CD14-positive monocyte (primary cell): ENCODE results near the gene RRM1. TPM values are rescaled to one million over a fixed set of nuclear protein-coding genes. Genes with fewer than 3 reads are reported as not detected.

Experiments
- DNase-seq, 3 donors: peaks; one replicate each; pipeline ENCODE4 v3.0.0-alpha.2; 2011 to 2022
- H2AFZ ChIP-seq: 2 replicates; pipeline ENCODE4 v1.6.0; 2012; ENCODE audit warnings: mild to moderate bottlenecking, low read depth, low read length, inconsistent platforms; ENCODE audit not compliant: insufficient read depth, poor library complexity, severe bottlenecking
- H3K27ac ChIP-seq, 2 donors: 1 replicate in 1 of 2; 2 replicates in 1 of 2; pipeline ENCODE4 v1.5.1; 2012 to 2013; ENCODE audit warnings: low read length in 2 of 2, control low read depth in 1 of 2, inconsistent platforms in 1 of 2, low read depth in 1 of 2, mild to moderate bottlenecking in 1 of 2
- H3K27me3 ChIP-seq, 2 donors: one replicate each; pipeline versions ENCODE4 v1.6.0 to v1.6.1; 2011 to 2013; ENCODE audit warnings: low read length in 2 of 2; ENCODE audit not compliant: control insufficient read depth in 2 of 2, insufficient read depth in 2 of 2
- H3K36me3 ChIP-seq, 2 donors: replicated peaks in 1 of 2; 1 replicate in 1 of 2; 2 replicates in 1 of 2; pipeline versions ENCODE4 v1.5.1 to v1.6.1; 2012 to 2013; ENCODE audit warnings: low read length in 2 of 2, control low read depth in 1 of 2, inconsistent platforms in 1 of 2, mild to moderate bottlenecking in 1 of 2; ENCODE audit not compliant: insufficient read depth in 2 of 2, control insufficient read depth in 1 of 2
- H3K4me1 ChIP-seq, 2 donors: 1 replicate in 1 of 2; 2 replicates in 1 of 2; pipeline versions ENCODE4 v1.5.1 to v1.6.1; 2012 to 2013; ENCODE audit warnings: low read length in 2 of 2, control low read depth in 1 of 2, inconsistent platforms in 1 of 2, mild to moderate bottlenecking in 1 of 2, moderate library complexity in 1 of 2; ENCODE audit not compliant: insufficient read depth in 2 of 2, control insufficient read depth in 1 of 2
- H3K4me2 ChIP-seq: replicated peaks from 2 replicates; pipeline ENCODE3; 2012; ENCODE audit warnings: low read length, moderate library complexity, mild to moderate bottlenecking; ENCODE audit not compliant: poor library complexity, severe bottlenecking; ENCODE audit errors: extremely low read depth
- H3K4me3 ChIP-seq, 3 experiments: fragments of 200-600 bp in 1 of 3; sonication (generic) in 1 of 3; replicated peaks in 1 of 3; 1 replicate in 2 of 3; 2 replicates in 1 of 3; pipeline ENCODE4 v1.5.1; 2011 to 2013; ENCODE audit warnings: low read length in 3 of 3, mild to moderate bottlenecking in 3 of 3, control low read depth in 2 of 3, low read depth in 2 of 3, inconsistent platforms in 1 of 3, moderate library complexity in 1 of 3
- H3K79me2 ChIP-seq: 2 replicates; pipeline ENCODE4 v1.6.0; 2012; ENCODE audit warnings: mild to moderate bottlenecking, control low read depth, inconsistent platforms, low read length, moderate library complexity; ENCODE audit not compliant: insufficient read depth
- H3K9ac ChIP-seq: 2 replicates; pipeline ENCODE4 v1.6.0; 2017; ENCODE audit warnings: low read length, mild to moderate bottlenecking; ENCODE audit not compliant: insufficient read depth, poor library complexity, severe bottlenecking
- H3K9me3 ChIP-seq, 2 donors: replicated peaks in 1 of 2; 1 replicate in 1 of 2; 2 replicates in 1 of 2; pipeline versions ENCODE4 v1.5.1 to v1.6.1; 2012 to 2013; ENCODE audit warnings: low read length in 2 of 2, control low read depth in 1 of 2; ENCODE audit not compliant: control insufficient read depth in 1 of 2, insufficient read depth in 1 of 2
- H4K20me1 ChIP-seq: 2 replicates; pipeline ENCODE4 v1.6.0; 2012; ENCODE audit warnings: mild to moderate bottlenecking, low read length, control low read depth, moderate library complexity; ENCODE audit not compliant: insufficient read depth
- H3K27ac Mint-ChIP-seq, 7 donors: one replicate each; pipeline ENCODE4 v1.8.0; 2020; ENCODE audit warnings: mild to moderate bottlenecking in 7 of 7, mixed read lengths in 7 of 7, moderate library complexity in 6 of 7, inconsistent platforms in 2 of 7
- H3K27me3 Mint-ChIP-seq, 3 donors: one replicate each; pipeline ENCODE4 v1.8.0; 2021 to 2022; ENCODE audit warnings: low read depth in 3 of 3, mild to moderate bottlenecking in 3 of 3, mixed read lengths in 3 of 3, moderate library complexity in 3 of 3, inconsistent platforms in 1 of 3
- H3K36me3 Mint-ChIP-seq, 2 donors: one replicate each; pipeline ENCODE4 v1.8.0; 2020; ENCODE audit warnings: mixed read lengths in 2 of 2, inconsistent platforms in 1 of 2, mild to moderate bottlenecking in 1 of 2
- H3K4me1 Mint-ChIP-seq: one replicate; pipeline ENCODE4 v1.8.0; 2020; ENCODE audit warnings: mild to moderate bottlenecking, mixed read lengths
- H3K4me3 Mint-ChIP-seq, 2 donors: one replicate each; pipeline ENCODE4 v1.8.0; 2020; ENCODE audit warnings: mild to moderate bottlenecking in 2 of 2, mixed read lengths in 2 of 2, moderate library complexity in 1 of 2
- H3K9me3 Mint-ChIP-seq, 7 donors: one replicate each; pipeline ENCODE4 v1.8.0; 2020 to 2022; ENCODE audit warnings: mixed read lengths in 7 of 7, mild to moderate bottlenecking in 6 of 7, moderate library complexity in 6 of 7, inconsistent platforms in 2 of 7
- WGBS: methylation state at CpG from one replicate; pipeline ENCODE4 v1.1.5; 2013; ENCODE audit warnings: missing lambda C conversion rate; ENCODE audit not compliant: insufficient coverage; 5-methylcytosine and 5-hydroxymethylcytosine counted together
- intact Hi-C, 2 donors: fragments of 100-400 bp; cut with micrococcal nuclease; formaldehyde crosslinking; loops; one replicate each; pipeline versions ENCODE4 v1.15.0 to v1.15.1; 2023
- polyA plus RNA-seq, 3 donors: library from polyadenylated mRNA; depleted of rRNA in 1 of 3; unstranded in 2 of 3; stranded (reverse) in 1 of 3; fragments of 300-500 nt in 2 of 3; fragments of >200 nt in 1 of 3; fragmentation: Illumina TruSeq in 2 of 3; gene quantifications; 1 replicate in 2 of 3; 2 replicates in 1 of 3; pipeline ENCODE4 v1.2.3, GENCODE V29; 2012 to 2021
- TF ChIP-seq, protein P1 (sequence below): fragments of 200-600 bp; IDR thresholded peaks from one replicate; pipeline ENCODE4 v1.8.0; 2022; ENCODE audit warnings: antibody characterized with exemption, mild to moderate bottlenecking

RRM1 gene
- polyA plus RNA-seq, 3 donors, result 5.4 to 16.1 (median 11.5) TPM

DNA sequence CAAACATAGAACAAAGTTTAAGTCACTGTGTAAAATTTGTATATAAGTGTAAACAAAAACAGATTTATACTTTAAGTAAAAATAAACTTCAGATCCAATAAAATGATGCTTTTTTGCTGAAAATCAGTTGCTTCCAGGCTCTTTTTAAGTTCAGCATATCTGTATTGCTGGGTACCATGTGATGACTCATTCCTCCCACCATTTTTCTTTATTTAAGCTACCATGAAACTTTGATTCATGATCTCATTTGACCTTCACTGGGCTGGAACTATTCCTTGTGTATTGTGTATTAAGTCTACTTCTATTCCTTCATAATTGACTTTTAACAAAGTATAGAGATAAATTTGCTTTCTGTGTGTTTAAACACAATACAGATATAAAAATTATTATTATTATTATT lies 46.3 kb upstream of the RRM1 start:
- Histone ChIP-seq H3K79me2 (peaks cover 32% of the 10 kb centered on the region), H3K27ac (peak overlapping the region; percentile 34 to 83), H4K20me1 (peaks cover 28% of the 10 kb centered on the region), H3K9ac (no peak overlapping the region), H3K36me3 (peaks cover 0 to 12% of the 10 kb centered on the region in 2 donors), H2AFZ (no peak overlapping the region), H3K4me1 (peaks cover 19 to 22% of the 10 kb centered on the region in 2 donors), H3K4me3 (no peak overlapping the region), H3K27me3 (no peaks in the 10 kb centered on the region), H3K4me2 (no peak overlapping the region), H3K9me3 (no peaks in the 10 kb centered on the region)
- Mint-ChIP-seq H3K9me3 (peaks cover 0 to 3% (median 2%) of the 10 kb centered on the region in 7 donors), H3K4me1 (peaks cover 20% of the 10 kb centered on the region), H3K27me3 (peaks cover 0 to 2% (median 0%) of the 10 kb centered on the region in 3 donors), H3K4me3 (no peak overlapping the region), H3K27ac (peak overlapping the region in 6 of 7 donors; percentile 45 to 90 (median 74)), H3K36me3 (peaks cover 25 to 27% of the 10 kb centered on the region in 2 donors)
- intact Hi-C loops, result no loop called here
- TF ChIP-seq, protein P1, sequence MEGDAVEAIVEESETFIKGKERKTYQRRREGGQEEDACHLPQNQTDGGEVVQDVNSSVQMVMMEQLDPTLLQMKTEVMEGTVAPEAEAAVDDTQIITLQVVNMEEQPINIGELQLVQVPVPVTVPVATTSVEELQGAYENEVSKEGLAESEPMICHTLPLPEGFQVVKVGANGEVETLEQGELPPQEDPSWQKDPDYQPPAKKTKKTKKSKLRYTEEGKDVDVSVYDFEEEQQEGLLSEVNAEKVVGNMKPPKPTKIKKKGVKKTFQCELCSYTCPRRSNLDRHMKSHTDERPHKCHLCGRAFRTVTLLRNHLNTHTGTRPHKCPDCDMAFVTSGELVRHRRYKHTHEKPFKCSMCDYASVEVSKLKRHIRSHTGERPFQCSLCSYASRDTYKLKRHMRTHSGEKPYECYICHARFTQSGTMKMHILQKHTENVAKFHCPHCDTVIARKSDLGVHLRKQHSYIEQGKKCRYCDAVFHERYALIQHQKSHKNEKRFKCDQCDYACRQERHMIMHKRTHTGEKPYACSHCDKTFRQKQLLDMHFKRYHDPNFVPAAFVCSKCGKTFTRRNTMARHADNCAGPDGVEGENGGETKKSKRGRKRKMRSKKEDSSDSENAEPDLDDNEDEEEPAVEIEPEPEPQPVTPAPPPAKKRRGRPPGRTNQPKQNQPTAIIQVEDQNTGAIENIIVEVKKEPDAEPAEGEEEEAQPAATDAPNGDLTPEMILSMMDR, result no peak
- DNase-seq, result peak in 2 of 3 donors; percentile 10 to 28

DNA sequence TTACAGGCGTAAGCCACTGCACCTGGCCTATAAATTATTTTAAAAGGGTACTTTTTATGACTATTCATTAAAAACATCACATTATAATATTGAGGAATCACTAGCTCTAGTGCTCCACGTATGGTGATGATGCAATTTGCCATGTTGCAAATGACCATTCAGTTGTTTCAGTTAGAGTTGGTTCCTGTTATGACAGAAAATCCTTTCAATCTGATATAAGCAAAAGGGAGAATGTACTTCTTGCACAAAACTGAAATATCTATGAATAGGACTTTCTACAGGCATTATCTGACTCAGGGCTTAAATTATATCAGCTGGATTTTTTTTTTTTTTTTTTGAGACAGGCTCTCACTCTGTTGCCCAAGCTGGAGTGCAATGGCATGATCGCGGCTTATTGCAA lies 45.6 kb upstream of the RRM1 start:
- peaks cover 25% of the 10 kb centered on the region for H4K20me1 ChIP-seq
- Mint-ChIP-seq H3K4me1 (peaks cover 19% of the 10 kb centered on the region), H3K4me3 (peak overlapping the region in 1 of 2 donors; percentile 21), H3K27ac (peak overlapping the region; percentile 84 to 97 (median 94)), H3K27me3 (peaks cover 0 to 2% (median 0%) of the 10 kb centered on the region in 3 donors), H3K36me3 (peaks cover 22 to 23% of the 10 kb centered on the region in 2 donors), H3K9me3 (peaks cover 0 to 3% (median 2%) of the 10 kb centered on the region in 7 donors)
- peak overlapping the region; percentile 71 to 83 for H3K27ac ChIP-seq
- no peak overlapping the region for H2AFZ ChIP-seq
- no peaks in the 10 kb centered on the region for H3K27me3 ChIP-seq
- peak; percentile 87 to 95 (median 93) for DNase-seq
- H3K4me1 ChIP-seq, result peaks cover 19 to 22% of the 10 kb centered on the region in 2 donors
- H3K4me3 ChIP-seq, result peak overlapping the region in 1 of 3 experiments; percentile 10
- peaks cover 29% of the 10 kb centered on the region for H3K79me2 ChIP-seq
- TF ChIP-seq, protein P1, result no peak
- H3K9me3 ChIP-seq, result no peaks in the 10 kb centered on the region
- no peak overlapping the region for H3K9ac ChIP-seq
- intact Hi-C loops, result no loop called here
- peaks cover 0 to 12% of the 10 kb centered on the region in 2 donors for H3K36me3 ChIP-seq
- WGBS, result no CpG with 5 or more reads among the region's 4 CpGs
- H3K4me2 ChIP-seq, result peak overlapping the region; percentile 29
